NCI-H526 treated with DMSO at 0.1 percent for 48 hours (cell line): ENCODE data around the gene OST4.

Experiments
- DNase-seq: peaks from one replicate; lab custom pipeline; 2025; lab: John Stamatoyannopoulos, UW

The OST4 gene

GRCh38 chr2:27053321-27053720 is 18.1 kb downstream of the OST4 start:
- DNase-seq: no peak

GRCh38 chr2:27051902-27052645 is 19.4 kb downstream of the OST4 start:
- DNase-seq: no peak

GRCh38 chr2:27050996-27051901 is 20.2 kb downstream of the OST4 start, which contains the start of gene AGBL5:
TSS of gene AGBL5 (plus strand) at chr2:27051668. CDS start at chr2:27052959, 1,291 bp downstream.
- DNase-seq: peak; percentile 94

- DNase-seq: peak; percentile 99
Observed at GRCh38 chr2:27050281-27050995, 21.0 kb downstream of the OST4 start.

- DNase-seq: no peak
Observed at GRCh38 chr2:27049422-27050280, 21.8 kb downstream of the OST4 start.

GRCh38 chr2:27042985-27043634 is 28.3 kb downstream of the OST4 start:
- DNase-seq: no peak

- DNase-seq: no peak
Observed at GRCh38 chr2:27042159-27042661, 29.2 kb downstream of the OST4 start.

GRCh38 chr2:27041752-27042151 is 29.7 kb downstream of the OST4 start:
- DNase-seq: no peak

GRCh38 chr2:27040282-27040681 is 31.2 kb downstream of the OST4 start:
- DNase-seq: no peak

- no peak for DNase-seq
Observed at GRCh38 chr2:27039871-27040270, 31.6 kb downstream of the OST4 start.

- DNase-seq: no peak
Observed at GRCh38 chr2:27039426-27039825, 32.0 kb downstream of the OST4 start.

- no peak for DNase-seq
Observed at GRCh38 chr2:27038631-27039339, 32.7 kb downstream of the OST4 start.

GRCh38 chr2:27038012-27038411 is 33.4 kb downstream of the OST4 start:
- no peak for DNase-seq

GRCh38 chr2:27033253-27033852 is 38.1 kb downstream of the OST4 start:
- DNase-seq: no peak

- peak; percentile 63 for DNase-seq
Observed at GRCh38 chr2:27032495-27033252, 38.8 kb downstream of the OST4 start, which contains the start of gene TMEM214. TSS of gene TMEM214 (plus strand) at chr2:27032965. CDS start at chr2:27033016, 51 bp downstream.

GRCh38 chr2:27029051-27029450 is 42.4 kb downstream of the OST4 start:
- DNase-seq: no peak

- no peak for DNase-seq
Observed at GRCh38 chr2:27027211-27027651, 44.2 kb downstream of the OST4 start.
